Panc1 (cell line): ENCODE data around the gene C6orf163.

Experiments
- POLR2AphosphoS5 ChIP-seq: IDR thresholded peaks from 2 replicates; pipeline ENCODE4 v1.6.1; 2012; ENCODE audit warnings: mild to moderate bottlenecking, low read depth, low read length, moderate library complexity
- TCF7L2 ChIP-seq: IDR thresholded peaks from 2 replicates; pipeline ENCODE4 v1.6.1; 2011; ENCODE audit warnings: mild to moderate bottlenecking, low read depth, low read length, inconsistent platforms
- TF ChIP-seq, protein P1 (sequence below): fragments of 450-650 bp; IDR thresholded peaks from 2 replicates; pipeline ENCODE4 v1.5.1; 2017; ENCODE audit warnings: mild to moderate bottlenecking

DNA sequence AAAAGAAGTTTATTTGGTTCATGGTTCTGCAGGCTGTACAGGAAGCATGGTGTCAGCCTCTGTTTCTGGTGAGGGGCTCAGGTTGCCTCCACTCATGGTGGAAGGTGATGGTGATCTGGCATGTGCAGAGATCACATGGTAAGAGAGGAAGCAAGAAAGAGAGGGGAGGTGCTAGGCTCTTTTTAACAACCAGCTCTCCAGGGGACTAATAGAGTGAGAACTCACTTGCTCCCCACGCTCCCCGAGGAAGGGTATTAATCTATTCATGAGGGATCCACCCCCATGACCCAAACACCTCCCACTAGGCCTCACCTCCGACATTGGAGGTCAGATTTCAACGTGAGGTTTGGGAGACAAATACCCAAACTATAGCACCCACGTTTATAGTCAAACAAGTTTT lies 11.6 kb upstream of the C6orf163 start:
- TF ChIP-seq, protein P1, sequence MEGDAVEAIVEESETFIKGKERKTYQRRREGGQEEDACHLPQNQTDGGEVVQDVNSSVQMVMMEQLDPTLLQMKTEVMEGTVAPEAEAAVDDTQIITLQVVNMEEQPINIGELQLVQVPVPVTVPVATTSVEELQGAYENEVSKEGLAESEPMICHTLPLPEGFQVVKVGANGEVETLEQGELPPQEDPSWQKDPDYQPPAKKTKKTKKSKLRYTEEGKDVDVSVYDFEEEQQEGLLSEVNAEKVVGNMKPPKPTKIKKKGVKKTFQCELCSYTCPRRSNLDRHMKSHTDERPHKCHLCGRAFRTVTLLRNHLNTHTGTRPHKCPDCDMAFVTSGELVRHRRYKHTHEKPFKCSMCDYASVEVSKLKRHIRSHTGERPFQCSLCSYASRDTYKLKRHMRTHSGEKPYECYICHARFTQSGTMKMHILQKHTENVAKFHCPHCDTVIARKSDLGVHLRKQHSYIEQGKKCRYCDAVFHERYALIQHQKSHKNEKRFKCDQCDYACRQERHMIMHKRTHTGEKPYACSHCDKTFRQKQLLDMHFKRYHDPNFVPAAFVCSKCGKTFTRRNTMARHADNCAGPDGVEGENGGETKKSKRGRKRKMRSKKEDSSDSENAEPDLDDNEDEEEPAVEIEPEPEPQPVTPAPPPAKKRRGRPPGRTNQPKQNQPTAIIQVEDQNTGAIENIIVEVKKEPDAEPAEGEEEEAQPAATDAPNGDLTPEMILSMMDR = no peak
- no peak for TF ChIP-seq POLR2AphosphoS5
- TF ChIP-seq TCF7L2 = no peak
